GM19397 (cell line): ENCODE data around the gene RARB.
A peak's percentile ranks its signal among the peaks of the same experiment; 100 is the strongest.

Experiments used
- ATAC-seq: cut with Tn5 transposase; IDR thresholded peaks from one replicate; pipeline ENCODE4 v1.9.1; 2021; ENCODE audit warnings: mild to moderate bottlenecking, moderate library complexity; ENCODE audit not compliant: unreplicated experiment

The RARB gene

GRCh38 chr3:25447285-25447684 is 19.2 kb downstream of the RARB start:
- no peak for ATAC-seq

GRCh38 chr3:25447925-25448324 is 19.9 kb downstream of the RARB start:
- no peak for ATAC-seq

- no peak for ATAC-seq
These were observed 21.0 kb downstream of the RARB start for GRCh38 chr3:25448750-25449692.

- no peak for ATAC-seq
These were observed 21.8 kb downstream of the RARB start for GRCh38 chr3:25449857-25450256.

GRCh38 chr3:25452192-25452591 is 24.1 kb downstream of the RARB start:
- ATAC-seq: no peak

- ATAC-seq: no peak
These were observed 24.7 kb downstream of the RARB start for GRCh38 chr3:25452740-25453139.

- no peak for ATAC-seq
These were observed 25.5 kb downstream of the RARB start for GRCh38 chr3:25453619-25454004.

- no peak for ATAC-seq
These were observed 26.2 kb downstream of the RARB start for GRCh38 chr3:25454005-25454927.

- ATAC-seq: no peak
These were observed 27.5 kb downstream of the RARB start for GRCh38 chr3:25455441-25456132.

GRCh38 chr3:25456723-25457670 is 28.9 kb downstream of the RARB start:
- ATAC-seq: no peak

- no peak for ATAC-seq
These were observed 29.8 kb downstream of the RARB start for GRCh38 chr3:25457671-25458419.

- no peak for ATAC-seq
These were observed 30.4 kb downstream of the RARB start for GRCh38 chr3:25458420-25458814.

GRCh38 chr3:25460751-25461150 is 32.7 kb downstream of the RARB start:
- ATAC-seq: peak; percentile 90

- no peak for ATAC-seq
These were observed 33.9 kb downstream of the RARB start for GRCh38 chr3:25461946-25462345.

GRCh38 chr3:25462495-25462894 is 34.4 kb downstream of the RARB start:
- no peak for ATAC-seq

GRCh38 chr3:25463836-25464418 is 35.9 kb downstream of the RARB start:
- ATAC-seq: no peak

- ATAC-seq: no peak
These were observed 37.3 kb downstream of the RARB start for GRCh38 chr3:25465266-25465860.

GRCh38 chr3:25468866-25469319 is 40.8 kb downstream of the RARB start:
- no peak for ATAC-seq
